Panc1 (cell line): ENCODE data around the gene MIER2.

Experiments used
- CTCF ChIP-seq: fragments of 450-650 bp; IDR thresholded peaks from 2 replicates; pipeline ENCODE4 v1.5.1; 2017; ENCODE audit warnings: mild to moderate bottlenecking
- POLR2AphosphoS5 ChIP-seq: IDR thresholded peaks from 2 replicates; pipeline ENCODE4 v1.6.1; 2012; ENCODE audit warnings: mild to moderate bottlenecking, low read depth, low read length, moderate library complexity
- REST ChIP-seq, 2 experiments: IDR thresholded peaks; 2 replicates each; pipeline ENCODE4 v1.6.1; 2011 to 2012; ENCODE audit warnings: low read depth in 2 of 2, control low read depth in 1 of 2, low read length in 1 of 2, mild to moderate bottlenecking in 1 of 2, moderate library complexity in 1 of 2; ENCODE audit not compliant: insufficient read depth in 1 of 2

DNA sequence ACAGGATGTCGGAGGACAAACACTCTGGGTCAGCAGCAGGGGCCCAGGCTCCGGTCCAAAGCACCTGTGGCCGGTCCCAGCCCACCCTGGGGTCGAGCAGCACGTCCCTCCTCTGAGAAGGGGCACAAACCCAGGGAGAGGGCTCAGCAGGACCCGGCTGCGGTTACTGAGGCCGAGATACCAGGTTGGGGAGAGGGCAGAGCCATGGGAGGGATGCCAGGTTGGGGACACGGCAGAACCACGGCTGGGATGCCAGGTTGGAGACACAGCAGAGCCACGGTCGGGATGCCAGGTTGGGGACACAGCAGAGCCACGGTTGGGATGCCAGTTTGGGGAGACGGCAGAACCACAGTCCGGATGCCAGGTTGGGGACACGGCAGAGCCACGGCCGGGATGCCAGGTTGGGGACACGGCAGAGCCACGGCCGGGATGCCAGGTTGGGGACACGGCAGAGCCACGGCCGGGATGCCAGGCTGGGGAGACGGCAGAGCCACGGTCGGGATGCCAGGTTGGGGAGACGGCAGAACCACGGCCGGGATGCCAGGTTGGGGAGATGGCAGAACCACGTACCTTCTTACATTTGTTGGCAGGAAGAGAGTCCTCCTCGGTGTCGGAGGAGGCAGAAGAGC, 18.5 kb downstream of the MIER2 start:
- no peak for TF ChIP-seq CTCF
- TF ChIP-seq POLR2AphosphoS5: no peak
- TF ChIP-seq REST (IDR thresholded peaks at IDR 0.05; ENCODE audit: insufficient read depth in 1 of 2, low read depth in 2 of 2, low read length in 1 of 2): no peak
